Measurements from ENCODE around the gene GRID1.

GRCh38 chr10:86286236-86287109, 80.1 kb downstream of the GRID1 start:
- TF ChIP-seq CTCF (IDR thresholded peaks at IDR 0.05) (no peak), SP1 (CRISPR knock-in tag; conservative IDR thresholded peaks at IDR 0.05) (no peak), IRF2 (CRISPR knock-in tag; IDR thresholded peaks at IDR 0.05; ENCODE audit: borderline replicate concordance, low read depth) (no peak), NFYB (CRISPR knock-in tag; conservative IDR thresholded peaks at IDR 0.05; ENCODE audit: low read depth) (no peak), ZNF416 (CRISPR knock-in tag; IDR thresholded peaks at IDR 0.05) (no peak), USF1 (CRISPR knock-in tag; IDR thresholded peaks at IDR 0.05) (no peak), GABPB1 (CRISPR knock-in tag; IDR thresholded peaks at IDR 0.05) (no peak), FOXP4 (CRISPR knock-in tag; IDR thresholded peaks at IDR 0.05) (no peak)

All from WTC11 (cell line).